H9 (cell line): Measurements from ENCODE around the gene FSTL4. TPM values are rescaled to one million over a fixed set of nuclear protein-coding genes. Genes with fewer than 3 reads are reported as not detected.

Source experiments
- DNase-seq: peaks from one replicate; pipeline ENCODE4 v3.0.0-alpha.2; 2017
- H2AFZ ChIP-seq: one replicate; pipeline ENCODE4 v1.6.1; 2013; ENCODE audit warnings: mild to moderate bottlenecking, low read length, control low read depth, moderate library complexity
- H2AK5ac ChIP-seq: 2 replicates; pipeline ENCODE4 v1.6.1; 2013; ENCODE audit warnings: low read length, control low read depth, mixed read lengths; ENCODE audit not compliant: insufficient read length
- H2BK120ac ChIP-seq: one replicate; pipeline ENCODE4 v1.6.1; 2013; ENCODE audit warnings: low read depth, mild to moderate bottlenecking, low read length, control low read depth, inconsistent platforms; ENCODE audit not compliant: poor library complexity, severe bottlenecking
- H2BK12ac ChIP-seq: 2 replicates; pipeline ENCODE4 v1.6.1; 2013; ENCODE audit warnings: low read length, control low read depth, mixed read lengths, low read depth; ENCODE audit not compliant: insufficient read length
- H2BK15ac ChIP-seq: 2 replicates; pipeline ENCODE4 v1.6.1; 2013; ENCODE audit warnings: low read depth, low read length, control low read depth
- H2BK20ac ChIP-seq: one replicate; pipeline ENCODE4 v1.6.1; 2013; ENCODE audit warnings: low read depth, mild to moderate bottlenecking, low read length, control low read depth, inconsistent platforms; ENCODE audit not compliant: poor library complexity, severe bottlenecking
- H2BK5ac ChIP-seq: 2 replicates; pipeline ENCODE4 v1.6.1; 2013; ENCODE audit warnings: low read length, control low read depth, mixed read lengths; ENCODE audit not compliant: insufficient read length
- H3K14ac ChIP-seq: 2 replicates; pipeline ENCODE4 v1.6.1; 2013; ENCODE audit warnings: low read length, control low read depth; ENCODE audit not compliant: insufficient read depth
- H3K18ac ChIP-seq: 2 replicates; pipeline ENCODE4 v1.6.1; 2013; ENCODE audit warnings: low read depth, mild to moderate bottlenecking, mixed read lengths, low read length, control low read depth; ENCODE audit not compliant: insufficient read length
- H3K23ac ChIP-seq: 2 replicates; pipeline ENCODE4 v1.6.1; 2013; ENCODE audit warnings: low read length, control low read depth, mixed read lengths, low read depth; ENCODE audit not compliant: insufficient read length
- H3K23me2 ChIP-seq: 2 replicates; pipeline ENCODE4 v1.6.1; 2013; ENCODE audit warnings: low read depth, mild to moderate bottlenecking, mixed read lengths, low read length, control low read depth; ENCODE audit not compliant: insufficient read length, poor library complexity, severe bottlenecking
- H3K27ac ChIP-seq: 2 replicates; pipeline ENCODE4 v1.5.1; 2013; ENCODE audit warnings: low read length, control low read depth, mixed read lengths, low read depth; ENCODE audit not compliant: insufficient read length
- H3K27me3 ChIP-seq: 2 replicates; pipeline ENCODE4 v1.6.1; 2013; ENCODE audit warnings: low read length, control low read depth, inconsistent platforms; ENCODE audit not compliant: insufficient read depth
- H3K4ac ChIP-seq: 2 replicates; pipeline ENCODE4 v1.6.1; 2013; ENCODE audit warnings: low read depth, mild to moderate bottlenecking, control low read depth, inconsistent platforms, low read length, moderate library complexity
- H3K4me1 ChIP-seq: 2 replicates; pipeline ENCODE4 v1.6.1; 2013; ENCODE audit warnings: low read length, control low read depth, inconsistent platforms; ENCODE audit not compliant: insufficient read depth
- H3K4me2 ChIP-seq: 2 replicates; pipeline ENCODE4 v1.6.1; 2013; ENCODE audit warnings: low read length, control low read depth, mixed read lengths; ENCODE audit not compliant: insufficient read length, insufficient read depth
- H3K56ac ChIP-seq: 2 replicates; pipeline ENCODE4 v1.6.1; 2013; ENCODE audit warnings: low read depth, mild to moderate bottlenecking, mixed read lengths, low read length, control low read depth; ENCODE audit not compliant: insufficient read length
- H3K79me1 ChIP-seq: 2 replicates; pipeline ENCODE4 v1.6.1; 2013; ENCODE audit warnings: low read depth, mild to moderate bottlenecking, moderate library complexity, low read length, control low read depth, inconsistent platforms; ENCODE audit not compliant: insufficient read depth, poor library complexity, severe bottlenecking
- H3K79me2 ChIP-seq: 2 replicates; pipeline ENCODE4 v1.6.1; 2013; ENCODE audit warnings: low read length, control low read depth, inconsistent platforms; ENCODE audit not compliant: insufficient read depth
- H3K9ac ChIP-seq: 2 replicates; pipeline ENCODE4 v1.6.1; 2013; ENCODE audit warnings: low read length, control low read depth, mixed read lengths; ENCODE audit not compliant: insufficient read length; ENCODE audit errors: extremely low read depth
- H3K9me3 ChIP-seq: one replicate; pipeline ENCODE4 v1.6.1; 2013; ENCODE audit warnings: low read depth, low read length, inconsistent platforms; ENCODE audit not compliant: control insufficient read depth
- H3T11ph ChIP-seq: one replicate; pipeline ENCODE4 v1.6.1; 2013; ENCODE audit warnings: mild to moderate bottlenecking, low read length, control low read depth, inconsistent platforms
- H4K20me1 ChIP-seq: one replicate; pipeline ENCODE4 v1.6.1; 2013; ENCODE audit not compliant: control insufficient read depth, insufficient read length, insufficient read depth
- H4K5ac ChIP-seq: 2 replicates; pipeline ENCODE4 v1.6.1; 2013; ENCODE audit warnings: low read depth, mild to moderate bottlenecking, mixed read lengths, low read length, control low read depth; ENCODE audit not compliant: insufficient read length
- H4K8ac ChIP-seq: replicated peaks from 2 replicates; pipeline ENCODE4 v1.6.1; 2013; ENCODE audit warnings: low read length, control low read depth, mixed read lengths, low read depth; ENCODE audit not compliant: insufficient read length
- H4K91ac ChIP-seq: 2 replicates; pipeline ENCODE4 v1.6.1; 2013; ENCODE audit warnings: low read depth, mild to moderate bottlenecking, moderate library complexity, mixed read lengths, low read length, control low read depth; ENCODE audit not compliant: insufficient read length
- H3K27ac Mint-ChIP-seq, 3 experiments: 2 replicates in 2 of 3; 3 replicates in 1 of 3; pipeline ENCODE4 v1.8.0; 2020 to 2021; ENCODE audit warnings: mixed read lengths in 3 of 3, mild to moderate bottlenecking in 1 of 3, moderate library complexity in 1 of 3
- H3K27me3 Mint-ChIP-seq: 2 replicates; pipeline ENCODE4 v1.8.0; 2021; ENCODE audit warnings: low read depth, mild to moderate bottlenecking, moderate library complexity, mixed read lengths
- H3K36me3 Mint-ChIP-seq, 3 experiments: 2 replicates in 2 of 3; 3 replicates in 1 of 3; pipeline ENCODE4 v1.8.0; 2020 to 2021; ENCODE audit warnings: low read depth in 3 of 3, mixed read lengths in 3 of 3; ENCODE audit not compliant: insufficient read depth in 1 of 3
- H3K4me1 Mint-ChIP-seq, 2 experiments: 2 replicates each; pipeline ENCODE4 v1.8.0; 2020; ENCODE audit warnings: mixed read lengths in 2 of 2
- H3K4me3 Mint-ChIP-seq, 2 experiments: 2 replicates in 1 of 2; 3 replicates in 1 of 2; pipeline ENCODE4 v1.8.0; 2020 to 2021; ENCODE audit warnings: mild to moderate bottlenecking in 2 of 2, mixed read lengths in 2 of 2, moderate library complexity in 1 of 2
- H3K9me3 Mint-ChIP-seq, 2 experiments: 2 replicates in 1 of 2; 3 replicates in 1 of 2; pipeline ENCODE4 v1.8.0; 2020; ENCODE audit warnings: mild to moderate bottlenecking in 2 of 2, mixed read lengths in 2 of 2, moderate library complexity in 1 of 2
- CTCF ChIP-seq: fragments of 200-600 bp; sonication (generic); conservative IDR thresholded peaks from 3 replicates; pipeline ENCODE4 v1.8.0; 2021; ENCODE audit warnings: antibody characterized with exemption, mild to moderate bottlenecking
- WGBS: extraction: QIAGEN DNeasy Blood & Tissue Kit; methylation state at CpG from one replicate; pipeline ENCODE4 v1.1.7; 2013; ENCODE audit warnings: missing lambda C conversion rate, low lambda C conversion rate, mixed read lengths; ENCODE audit not compliant: insufficient read length; ENCODE audit errors: extremely low coverage; 5-methylcytosine and 5-hydroxymethylcytosine counted together
- total RNA-seq: library from RNA; stranded (reverse); gene quantifications from 2 replicates; pipeline ENCODE4 v1.2.1, GENCODE V29; 2021

Gene FSTL4
- total RNA-seq, 1 experiment from 2014 or later: 5.7 TPM

DNA sequence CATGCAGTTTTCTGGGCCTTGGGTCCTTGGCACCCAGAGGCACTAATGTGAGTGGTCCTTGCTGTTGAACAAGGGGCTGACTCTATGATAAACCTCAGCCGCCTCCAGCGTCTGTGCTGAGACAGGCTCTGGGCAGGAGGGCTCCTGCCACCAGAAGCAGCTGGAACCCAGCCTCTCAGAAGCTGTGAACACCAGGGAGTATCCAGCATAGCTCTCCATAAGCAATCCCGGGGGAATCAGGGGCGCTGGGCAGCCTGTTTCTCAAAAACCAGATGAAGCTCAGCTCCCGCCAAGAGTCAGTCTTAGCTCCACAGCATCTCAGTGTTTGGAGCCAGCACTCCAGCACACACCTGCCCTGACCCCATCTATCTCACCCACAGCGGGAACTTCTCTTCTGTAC is 390.3 kb downstream of the FSTL4 start:
- H3K9ac ChIP-seq: no peak overlapping the region

More for the DNA sequence above, 390.3 kb downstream of the FSTL4 start:
- Histone ChIP-seq H3K79me1 (no peaks in the 10 kb centered on the region), H3T11ph (no peak overlapping the region), H2BK15ac (no peak overlapping the region), H3K18ac (no peak overlapping the region), H4K20me1 (no peaks in the 10 kb centered on the region), H2BK120ac (no peak overlapping the region), H2AFZ (no peak overlapping the region), H3K4me1 (no peaks in the 10 kb centered on the region), H3K27me3 (no peaks in the 10 kb centered on the region), H3K14ac (no peak overlapping the region), H3K23ac (no peak overlapping the region), H4K8ac (no peak overlapping the region), H2BK20ac (no peak overlapping the region), H3K4me2 (no peak overlapping the region), H3K4ac (no peak overlapping the region), H3K9me3 (no peaks in the 10 kb centered on the region), H3K27ac (no peak overlapping the region), H4K5ac (no peak overlapping the region), H2AK5ac (no peak overlapping the region), H3K79me2 (no peaks in the 10 kb centered on the region), H2BK5ac (no peak overlapping the region), H2BK12ac (no peak overlapping the region), H3K23me2 (no peaks in the 10 kb centered on the region), H4K91ac (no peak overlapping the region), H3K56ac (no peak overlapping the region)
- TF ChIP-seq CTCF: no peak
- peaks cover 5 to 7% of the 10 kb centered on the region in 2 experiments; a peak in 3 of 4 replicates for H3K4me1 Mint-ChIP-seq
- H3K27me3 Mint-ChIP-seq: no peaks in the 10 kb centered on the region; the same call in 1 of the 2 replicates
- H3K27ac Mint-ChIP-seq: no peak overlapping the region; a peak in 2 of 7 replicates
- no peak for DNase-seq
- H3K9me3 Mint-ChIP-seq: no peaks in the 10 kb centered on the region
- WGBS: no CpG with 5 or more reads among the region's 6 CpGs
- no peak overlapping the region for H3K4me3 Mint-ChIP-seq
- no peaks in the 10 kb centered on the region for H3K36me3 Mint-ChIP-seq
